T-helper 2 cell treated with Interferon-gamma antibody and Interleukin-4, amounts not matched to agents 5 μg/mL and 100 μg/mL, for 36 hours (primary cell): ENCODE data around the gene RIPOR3.
"Not testable (repeated sequence)": the region's sequence is repeated elsewhere in the genome, so short reads cannot be mapped to it uniquely, and the experiment has no call there.

Source experiments
- DNase-seq: peaks from one replicate; pipeline ENCODE4 v3.0.0; 2021; ENCODE audit warnings: low spot score
- H3K27ac Mint-ChIP-seq: one replicate; pipeline ENCODE4 v1.8.0; 2021; ENCODE audit warnings: mild to moderate bottlenecking, mixed read lengths
- H3K27me3 Mint-ChIP-seq: one replicate; pipeline ENCODE4 v1.8.0; 2021; ENCODE audit warnings: low read depth, mixed read lengths
- H3K36me3 Mint-ChIP-seq: one replicate; pipeline ENCODE4 v1.8.0; 2021; ENCODE audit warnings: low read depth, mixed read lengths
- H3K4me1 Mint-ChIP-seq: one replicate; pipeline ENCODE4 v1.8.0; 2021; ENCODE audit warnings: low read depth, mixed read lengths
- H3K4me3 Mint-ChIP-seq: one replicate; pipeline ENCODE4 v1.8.0; 2022; ENCODE audit warnings: mild to moderate bottlenecking, moderate library complexity, mixed read lengths
- H3K9me3 Mint-ChIP-seq: one replicate; pipeline ENCODE4 v1.8.0; 2021; ENCODE audit warnings: mixed read lengths

RIPOR3 gene

DNA sequence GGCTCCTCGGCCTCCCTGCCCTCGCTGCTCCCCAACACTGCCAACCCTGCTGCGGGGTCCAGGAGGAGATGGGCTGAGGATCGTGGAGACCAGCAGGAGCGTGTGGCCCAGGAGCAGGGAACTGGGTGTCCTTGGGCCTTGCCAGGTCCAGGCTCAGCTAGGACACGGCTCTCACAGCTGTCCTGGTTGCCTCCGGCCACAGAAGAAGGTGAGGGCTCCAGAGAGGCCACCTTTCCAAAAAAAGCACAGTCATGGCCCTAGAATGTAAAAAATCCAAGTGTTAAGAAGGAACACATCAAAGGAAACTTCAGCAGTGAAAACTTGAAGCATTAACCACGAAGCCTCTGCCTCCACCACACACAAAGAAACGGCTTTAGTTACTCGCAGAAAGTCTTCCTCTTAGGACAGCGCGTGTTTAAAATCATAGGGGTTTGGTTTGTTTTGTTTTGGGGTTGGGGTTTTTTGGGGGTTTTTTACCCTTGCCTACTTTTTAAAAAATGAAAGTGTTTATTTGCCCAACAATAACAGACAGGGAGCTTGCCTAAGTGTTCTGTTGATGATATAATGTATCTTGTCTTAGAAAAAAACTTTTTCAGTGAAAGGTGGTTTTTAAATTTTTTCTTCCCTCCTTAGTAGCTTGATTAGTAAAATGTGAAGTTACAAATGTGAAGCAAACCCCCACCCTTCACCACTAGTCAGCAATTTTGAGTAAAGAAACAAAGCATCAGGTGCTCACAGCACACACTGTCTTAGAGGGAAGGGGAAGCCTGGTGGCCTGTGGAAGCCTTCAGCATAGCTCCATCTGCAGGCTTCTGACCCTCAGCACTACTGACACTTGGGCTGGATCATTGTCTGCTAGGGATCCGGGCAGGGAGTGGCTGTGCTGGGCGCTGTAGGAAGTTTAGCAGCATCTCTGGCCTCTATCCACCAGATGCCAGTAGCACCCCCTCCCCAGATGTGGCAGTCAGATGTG, 121.2 kb downstream of the RIPOR3 start:
- peak; percentile 58 for DNase-seq
- Mint-ChIP-seq H3K27me3 (no peaks in the 10 kb centered on the region), H3K36me3 (peaks cover 63% of the 10 kb centered on the region), H3K4me1 (peaks cover 50% of the 10 kb centered on the region), H3K4me3 (peak overlapping the region; percentile 64), H3K27ac (peak overlapping the region; percentile 83), H3K9me3 (no peaks in the 10 kb centered on the region)

GRCh38 chr20:50569487-50569863, 121.9 kb downstream of the RIPOR3 start:
- DNase-seq, H3K27me3 Mint-ChIP-seq, H3K9me3 Mint-ChIP-seq: not testable (repeated sequence)
- Mint-ChIP-seq H3K27ac (peak overlapping the region; percentile 83), H3K4me1 (peaks cover 48% of the 10 kb centered on the region), H3K36me3 (peaks cover 63% of the 10 kb centered on the region), H3K4me3 (peak overlapping the region; percentile 64)

DNA sequence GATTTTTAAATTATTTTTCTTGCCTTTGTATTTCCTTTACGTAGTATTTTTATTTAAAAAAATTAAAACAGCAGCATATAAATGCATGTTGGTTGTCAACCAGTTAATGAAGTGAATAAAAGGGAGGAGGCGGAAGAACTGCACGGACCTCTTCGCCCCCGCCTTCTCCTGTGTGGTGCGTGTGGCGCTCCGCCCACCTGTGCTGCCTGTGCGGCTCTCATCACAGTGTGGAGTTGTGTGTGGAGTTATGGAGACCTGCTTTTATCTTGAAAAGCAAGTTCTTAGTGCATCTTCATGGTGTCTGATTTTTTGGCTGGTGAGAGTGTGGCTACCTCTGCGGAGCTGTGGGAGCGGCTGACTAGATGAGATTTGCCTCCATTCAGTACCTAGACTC, 122.8 kb downstream of the RIPOR3 start:
- Mint-ChIP-seq H3K27ac (peak overlapping the region; percentile 24), H3K4me1 (peaks cover 46% of the 10 kb centered on the region), H3K36me3 (peaks cover 59% of the 10 kb centered on the region), H3K9me3 (no peaks in the 10 kb centered on the region), H3K4me3 (no peak overlapping the region), H3K27me3 (no peaks in the 10 kb centered on the region)
- DNase-seq = no peak

GRCh38 chr20:50567860-50568548, 123.3 kb downstream of the RIPOR3 start:
- Mint-ChIP-seq H3K9me3 (no peaks in the 10 kb centered on the region), H3K27me3 (no peaks in the 10 kb centered on the region), H3K4me3 (no peak overlapping the region), H3K4me1 (peaks cover 44% of the 10 kb centered on the region), H3K27ac (no peak overlapping the region), H3K36me3 (peaks cover 61% of the 10 kb centered on the region)
- DNase-seq = no peak

DNA sequence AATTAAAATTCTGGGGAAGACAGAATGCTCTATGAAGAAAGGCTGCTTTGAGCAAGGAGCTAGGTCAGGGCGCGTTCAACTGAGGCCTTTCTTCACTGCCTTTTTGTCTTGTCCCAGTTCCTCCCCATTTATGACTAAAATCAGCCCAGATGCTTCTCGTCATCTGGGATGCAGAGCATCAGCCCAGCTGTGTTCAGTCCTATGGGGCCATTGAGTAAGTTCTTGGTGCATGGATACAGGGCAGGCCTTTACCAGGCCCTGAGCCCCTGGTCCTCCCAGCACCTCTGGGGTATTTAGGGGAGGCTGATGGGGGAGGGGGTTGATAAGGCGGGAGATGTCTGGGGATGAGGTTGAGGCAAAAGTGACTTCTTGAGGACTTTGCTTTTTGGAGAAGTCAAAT, 125.5 kb downstream of the RIPOR3 start:
- no peak overlapping the region for H3K4me3 Mint-ChIP-seq
- no peak for DNase-seq
- H3K9me3 Mint-ChIP-seq = no peaks in the 10 kb centered on the region
- H3K27ac Mint-ChIP-seq = no peak overlapping the region
- peaks cover 52% of the 10 kb centered on the region for H3K4me1 Mint-ChIP-seq
- H3K27me3 Mint-ChIP-seq = no peaks in the 10 kb centered on the region
- peaks cover 67% of the 10 kb centered on the region for H3K36me3 Mint-ChIP-seq

- Mint-ChIP-seq H3K4me3 (no peak overlapping the region), H3K9me3 (no peaks in the 10 kb centered on the region), H3K36me3 (peaks cover 66% of the 10 kb centered on the region), H3K27ac (no peak overlapping the region), H3K27me3 (no peaks in the 10 kb centered on the region), H3K4me1 (peaks cover 49% of the 10 kb centered on the region)
- DNase-seq = no peak
Measured at GRCh38 chr20:50565383-50565782, 126.0 kb downstream of the RIPOR3 start.

GRCh38 chr20:50563133-50563944, 128.0 kb downstream of the RIPOR3 start:
- Mint-ChIP-seq H3K27me3 (no peaks in the 10 kb centered on the region), H3K9me3 (no peaks in the 10 kb centered on the region), H3K27ac (no peak overlapping the region), H3K4me3 (no peak overlapping the region), H3K36me3 (peaks cover 49% of the 10 kb centered on the region), H3K4me1 (peaks cover 42% of the 10 kb centered on the region)
- DNase-seq = no peak

GRCh38 chr20:50562262-50562701, 129.1 kb downstream of the RIPOR3 start:
- H3K4me1 Mint-ChIP-seq = peaks cover 36% of the 10 kb centered on the region

GRCh38 chr20:50561379-50562078, 129.8 kb downstream of the RIPOR3 start:
- peak; percentile 76 for DNase-seq
- Mint-ChIP-seq H3K9me3 (no peaks in the 10 kb centered on the region), H3K27ac (peak overlapping the region; percentile 83), H3K27me3 (no peaks in the 10 kb centered on the region), H3K4me3 (peak overlapping the region; percentile 15), H3K4me1 (peaks cover 32% of the 10 kb centered on the region), H3K36me3 (peaks cover 38% of the 10 kb centered on the region)

More at GRCh38 chr20:50562262-50562701, 129.1 kb downstream of the RIPOR3 start:
- Mint-ChIP-seq H3K4me3 (no peak overlapping the region), H3K27me3 (no peaks in the 10 kb centered on the region), H3K27ac (peak overlapping the region; percentile 83), H3K36me3 (peaks cover 43% of the 10 kb centered on the region), H3K9me3 (no peaks in the 10 kb centered on the region)
- DNase-seq = no peak

GRCh38 chr20:50560867-50561266, 130.5 kb downstream of the RIPOR3 start:
- peaks cover 39% of the 10 kb centered on the region for H3K36me3 Mint-ChIP-seq

GRCh38 chr20:50559856-50560638, 131.3 kb downstream of the RIPOR3 start:
- Mint-ChIP-seq H3K36me3 (peaks cover 38% of the 10 kb centered on the region), H3K9me3 (no peaks in the 10 kb centered on the region), H3K27ac (peak overlapping the region; percentile 32), H3K4me1 (peaks cover 33% of the 10 kb centered on the region), H3K4me3 (no peak overlapping the region), H3K27me3 (no peaks in the 10 kb centered on the region)
- DNase-seq = no peak

More at GRCh38 chr20:50560867-50561266, 130.5 kb downstream of the RIPOR3 start:
- Mint-ChIP-seq H3K4me3 (peak overlapping the region; percentile 15), H3K27me3 (no peaks in the 10 kb centered on the region), H3K4me1 (peaks cover 34% of the 10 kb centered on the region), H3K27ac (peak overlapping the region; percentile 81), H3K9me3 (no peaks in the 10 kb centered on the region)
- no peak for DNase-seq

GRCh38 chr20:50559149-50559548, 132.2 kb downstream of the RIPOR3 start:
- Mint-ChIP-seq H3K9me3 (no peaks in the 10 kb centered on the region), H3K36me3 (peaks cover 33% of the 10 kb centered on the region), H3K4me3 (no peak overlapping the region), H3K27ac (no peak overlapping the region), H3K4me1 (peaks cover 31% of the 10 kb centered on the region), H3K27me3 (no peaks in the 10 kb centered on the region)
- DNase-seq = no peak
